Activated naive CD4-positive, alpha-beta T cell treated with anti-CD3 and anti-CD28 coated beads, Interleukin-2, amount 50 U/mL, for 72 hours (primary cell): ENCODE results near the gene RNASE8. TPM values are rescaled to one million over a fixed set of nuclear protein-coding genes. Genes with fewer than 3 reads are reported as not detected.

ENCODE experiments used
- ATAC-seq, 2 donors: fragments of 150-1000 bp; cut with Tn5 transposase; 2 replicates each; pipeline ENCODE4 v1.10.0; 2021; ENCODE audit warnings: mild to moderate bottlenecking in 2 of 2, moderate library complexity in 2 of 2
- DNase-seq, 2 donors: peaks; one replicate each; pipeline ENCODE4 v3.0.0; 2021 to 2022; ENCODE audit warnings: low spot score in 2 of 2
- H3K27ac Mint-ChIP-seq, 2 donors: one replicate each; pipeline ENCODE4 v1.8.0; 2022; ENCODE audit warnings: mild to moderate bottlenecking in 2 of 2, mixed read lengths in 2 of 2
- H3K36me3 Mint-ChIP-seq, 2 donors: one replicate each; pipeline ENCODE4 v1.8.0; 2022; ENCODE audit warnings: mixed read lengths in 2 of 2
- H3K9me3 Mint-ChIP-seq, 2 donors: one replicate each; pipeline ENCODE4 v1.8.0; 2022; ENCODE audit warnings: mixed read lengths in 2 of 2
- total RNA-seq, 2 donors: library from RNA; stranded (reverse); gene quantifications; one replicate each; pipeline ENCODE4 v1.2.3, GENCODE V29; 2022

The RNASE8 gene
- total RNA-seq, 2 donors from 2014 or later: not detected

- Mint-ChIP-seq H3K36me3 (peaks cover 6 to 13% of the 10 kb centered on the region in 2 donors), H3K27ac (peak overlapping the region; percentile 80 to 99), H3K9me3 (no peaks in the 10 kb centered on the region)
- ATAC-seq (no peak), DNase-seq (no peak)
Measured at GRCh38 chr14:21103411-21103709, 45.7 kb downstream of the RNASE8 start.

GRCh38 chr14:21103710-21104447, 46.3 kb downstream of the RNASE8 start:
- DNase-seq: peak; percentile 93 to 96
- Mint-ChIP-seq H3K9me3 (no peaks in the 10 kb centered on the region), H3K27ac (peak overlapping the region; percentile 80 to 99), H3K36me3 (peaks cover 6 to 13% of the 10 kb centered on the region in 2 donors)
- peak; percentile 89 for ATAC-seq

- Mint-ChIP-seq H3K27ac (peak overlapping the region; percentile 80 to 99), H3K36me3 (peaks cover 6 to 13% of the 10 kb centered on the region in 2 donors), H3K9me3 (no peaks in the 10 kb centered on the region)
- ATAC-seq (peak; percentile 39 to 40), DNase-seq (peak; percentile 63 to 70)
Measured at GRCh38 chr14:21104448-21105060, 46.9 kb downstream of the RNASE8 start.

GRCh38 chr14:21105095-21105494, 47.5 kb downstream of the RNASE8 start:
- DNase-seq (no peak), ATAC-seq (no peak)
- peak overlapping the region in 1 of 2 donors; percentile 99 for H3K27ac Mint-ChIP-seq
- H3K9me3 Mint-ChIP-seq: no peaks in the 10 kb centered on the region
- peaks cover 6 to 13% of the 10 kb centered on the region in 2 donors for H3K36me3 Mint-ChIP-seq

GRCh38 chr14:21106176-21106497, 48.5 kb downstream of the RNASE8 start:
- H3K27ac Mint-ChIP-seq: no peak overlapping the region
- no peak for ATAC-seq
- no peaks in the 10 kb centered on the region for H3K9me3 Mint-ChIP-seq
- H3K36me3 Mint-ChIP-seq: peaks cover 6 to 13% of the 10 kb centered on the region in 2 donors
- no peak for DNase-seq

- ATAC-seq (no peak), DNase-seq (peak; percentile 75 to 77)
- Mint-ChIP-seq H3K36me3 (peaks cover 6 to 13% of the 10 kb centered on the region in 2 donors), H3K27ac (peak overlapping the region in 1 of 2 donors; percentile 53), H3K9me3 (no peaks in the 10 kb centered on the region)
Measured at GRCh38 chr14:21106498-21107282, 49.1 kb downstream of the RNASE8 start.

- peak overlapping the region in 1 of 2 donors; percentile 53 for H3K27ac Mint-ChIP-seq
- no peaks in the 10 kb centered on the region for H3K9me3 Mint-ChIP-seq
- ATAC-seq (no peak), DNase-seq (no peak)
- H3K36me3 Mint-ChIP-seq: peaks cover 6 to 11% of the 10 kb centered on the region in 2 donors
Measured at GRCh38 chr14:21107283-21107800, 49.7 kb downstream of the RNASE8 start.

Other genes with a start within 250 kb of the RNASE8 start
- not detected for gene RNASE3, start 166.4 kb upstream of the RNASE8 start, total RNA-seq
- gene RNASE2, start 102.3 kb upstream of the RNASE8 start, total RNA-seq: not detected
- gene METTL17, start 67.8 kb upstream of the RNASE8 start, total RNA-seq: 100 to 1,000 TPM; 105 to 142 TPM
- gene SLC39A2, start 58.5 kb upstream of the RNASE8 start, total RNA-seq: under 1 TPM in 1 of 2 donors, not detected in 1; 0.27 TPM
- 1 to 10 TPM; 7.6 to 7.8 TPM for gene NDRG2, start 32.8 kb upstream of the RNASE8 start, total RNA-seq
- not detected for gene TPPP2, start 27.6 kb upstream of the RNASE8 start, total RNA-seq
- not detected for gene RNASE13, start 23.0 kb upstream of the RNASE8 start, total RNA-seq
- not detected for gene RNASE7, start 15.5 kb upstream of the RNASE8 start, total RNA-seq
- under 1 TPM in 1 of 2 donors, not detected in 1; 0.23 TPM for gene ARHGEF40, start 12.5 kb downstream of the RNASE8 start, total RNA-seq
- gene ZNF219, start 40.8 kb downstream of the RNASE8 start, total RNA-seq: 10 to 100 TPM; 10.0 to 21.9 TPM
- gene TMEM253, start 43.2 kb downstream of the RNASE8 start, total RNA-seq: under 1 TPM in 1 of 2 donors, not detected in 1; 0.25 TPM
- gene OR5AU1, start 98.2 kb downstream of the RNASE8 start, total RNA-seq: not detected
- gene HNRNPC, start 211.6 kb downstream of the RNASE8 start, total RNA-seq: 1,000 to 10,000 TPM in 1 of 2 donors, 100 to 1,000 TPM in 1; 948 to 1,048 TPM
- not detected for gene RPGRIP1, start 222.3 kb downstream of the RNASE8 start, total RNA-seq